K562 (cell line): ENCODE data around the gene CYB5B. TPM values are rescaled to one million over a fixed set of nuclear protein-coding genes. Genes with fewer than 3 reads are reported as not detected.

Source experiments
- ATAC-seq: fragments of 200-7000 bp; cut with Tn5 transposase; 3 replicates; pipeline ENCODE4 v1.9.1; 2020; ENCODE audit warnings: moderate library complexity
- BruUV-seq: library from RNA; stranded (reverse); fragments of 400-500 nt; replicated peaks from 2 replicates; lab custom pipeline; 2021; lab: Mats Ljungman, UMichigan
- CTCF ChIA-PET: fragments of 300-600 bp; formaldehyde crosslinking; extraction: SDS; loops from one replicate; lab custom pipeline; 2021; ENCODE audit warnings: low intra/inter-chr PET ratio; lab: Yijun Ruan, JAX
- POLR2A ChIA-PET: fragments of 300-600, 350-650 bp; sonication (Branson Sonifier 250); formaldehyde crosslinking; extraction: SDS; loops from one replicate; lab custom pipeline; 2021; ENCODE audit warnings: antibody characterized with exemption, inconsistent platforms; lab: Yijun Ruan, JAX
- DNase-seq, 4 experiments: peaks; one replicate each; pipeline versions ENCODE4 v3.0.0 to v3.0.0-alpha.2; 2011 to 2018; ENCODE audit warnings: low spot score in 3 of 4, mixed read lengths in 3 of 4; ENCODE audit errors: extremely low read depth in 1 of 4
- FAIRE-seq: peaks from 2 replicates; lab custom pipeline; 2011; peaks lifted over from hg19 to GRCh38; lab: Jason Lieb, UNC
- H2AFZ ChIP-seq: 2 replicates; pipeline ENCODE4 v1.6.0; 2011; ENCODE audit warnings: low read depth, low read length, control low read depth, inconsistent platforms
- H3K27ac ChIP-seq: fragments of 200-600 bp; 3 replicates; pipeline ENCODE4 v1.8.0; 2011; ENCODE audit warnings: low read depth, mild to moderate bottlenecking, control low read depth, inconsistent platforms, low read length, moderate library complexity, mixed read lengths; ENCODE audit errors: extremely low read depth
- H3K27me3 ChIP-seq, 2 experiments: fragments of 300-600 bp in 1 of 2; 2 replicates in 1 of 2; 3 replicates in 1 of 2; pipeline versions ENCODE4 v1.6.0 to v1.8.0; 2011; ENCODE audit warnings: inconsistent platforms in 2 of 2, low read length in 2 of 2, mild to moderate bottlenecking in 1 of 2, mixed read lengths in 1 of 2, moderate library complexity in 1 of 2; ENCODE audit not compliant: control insufficient read depth in 2 of 2, insufficient read depth in 2 of 2
- H3K36me3 ChIP-seq: fragments of 300-600 bp; 3 replicates; pipeline ENCODE4 v1.8.0; 2011; ENCODE audit warnings: mild to moderate bottlenecking, low read length, inconsistent platforms; ENCODE audit not compliant: control insufficient read depth, insufficient read depth
- H3K4me1 ChIP-seq, 2 experiments: fragments of 200-600 bp in 1 of 2; replicated peaks in 1 of 2; 2 replicates in 1 of 2; 3 replicates in 1 of 2; pipeline versions ENCODE4 v1.5.1 to v1.8.0; 2011; ENCODE audit warnings: inconsistent platforms in 2 of 2, low read length in 2 of 2, mild to moderate bottlenecking in 1 of 2, mixed read lengths in 1 of 2, moderate library complexity in 1 of 2; ENCODE audit not compliant: control insufficient read depth in 2 of 2, insufficient read depth in 2 of 2
- H3K4me2 ChIP-seq: 2 replicates; pipeline ENCODE4 v1.6.1; 2011; ENCODE audit warnings: low read length, control low read depth, inconsistent platforms, mixed read lengths; ENCODE audit not compliant: insufficient read depth
- H3K4me3 ChIP-seq: fragments of 200-600 bp; sonication (generic), shearing (Covaris generic); 2 replicates; pipeline ENCODE4 v1.5.1; 2016; ENCODE audit warnings: control low read depth, inconsistent platforms
- H3K79me2 ChIP-seq: fragments of 200-600 bp; 3 replicates; pipeline ENCODE4 v1.8.0; 2011; ENCODE audit warnings: low read length, inconsistent platforms; ENCODE audit not compliant: control insufficient read depth, insufficient read depth
- H3K9ac ChIP-seq, 2 experiments: 2 replicates each; pipeline versions ENCODE4 v1.6.0 to v1.6.1; 2011; ENCODE audit warnings: low read depth in 2 of 2, low read length in 2 of 2, control low read depth in 1 of 2, inconsistent platforms in 1 of 2, mild to moderate bottlenecking in 1 of 2, mixed read lengths in 1 of 2; ENCODE audit not compliant: insufficient read depth in 1 of 2
- H3K9me1 ChIP-seq: one replicate; pipeline ENCODE4 v1.6.0; 2011; ENCODE audit warnings: inconsistent platforms, mild to moderate bottlenecking, low read length, moderate library complexity; ENCODE audit not compliant: control insufficient read depth, insufficient read depth
- H3K9me3 ChIP-seq: replicated peaks from 2 replicates; pipeline ENCODE4 v1.5.1; 2011; ENCODE audit warnings: low read depth, low read length, inconsistent platforms; ENCODE audit not compliant: control insufficient read depth, insufficient read depth
- H4K20me1 ChIP-seq: replicated peaks from 2 replicates; pipeline ENCODE4 v1.6.1; 2011; ENCODE audit warnings: low read length, inconsistent platforms, mixed read lengths; ENCODE audit not compliant: control insufficient read depth, insufficient read depth
- C11orf30 ChIP-seq: fragments of 450-650 bp; IDR thresholded peaks from 2 replicates; pipeline ENCODE4 v1.6.1; 2016; ENCODE audit warnings: low read depth, mild to moderate bottlenecking
- MAFF ChIP-seq: IDR thresholded peaks from 2 replicates; pipeline ENCODE4 v1.6.1; 2012; ENCODE audit warnings: low read length, improper control_type of control experiment
- MAFG ChIP-seq: fragments of 450-650 bp; conservative IDR thresholded peaks from 2 replicates; pipeline ENCODE4 v1.6.1; 2016; ENCODE audit warnings: missing genetic modification characterization, missing compliant biosample characterization
- MAFK ChIP-seq: IDR thresholded peaks from 2 replicates; pipeline ENCODE4 v1.6.1; 2011; ENCODE audit warnings: low read length, improper control_type of control experiment
- MTA3 ChIP-seq: fragments of 450-650 bp; formaldehyde crosslinking; IDR thresholded peaks from 2 replicates; pipeline ENCODE4 v1.6.1; 2017; ENCODE audit warnings: mild to moderate bottlenecking, borderline replicate concordance
- ZNF24 ChIP-seq: fragments of 450-650 bp; IDR thresholded peaks from 2 replicates; pipeline ENCODE4 v1.6.1; 2016
- ZNF311 ChIP-seq: fragments of 250-450 bp; sonication (Bioruptor Pico); IDR thresholded peaks from 2 replicates; pipeline ENCODE4 v1.4.0; 2020; ENCODE audit warnings: mild to moderate bottlenecking, moderate library complexity
- ZNF316 ChIP-seq: fragments of 450-650 bp; IDR thresholded peaks from 2 replicates; pipeline ENCODE4 v1.6.1; 2016
- ZNF778 ChIP-seq: fragments of 450-650 bp; formaldehyde crosslinking; IDR thresholded peaks from 2 replicates; pipeline ENCODE4 v1.4.0; 2020; ENCODE audit warnings: mild to moderate bottlenecking, moderate library complexity
- WGBS: fragments of 100-300 bp; shearing (Covaris generic); methylation state at CpG from one replicate; pipeline ENCODE4 v1.1.6; 2016; ENCODE audit warnings: low coverage, mixed read lengths; ENCODE audit not compliant: insufficient coverage; ENCODE audit errors: missing lambda C conversion rate; 5-methylcytosine and 5-hydroxymethylcytosine counted together
- in situ Hi-C: fragments of 300-500 bp; cut with MboI; formaldehyde crosslinking; loops from 4 replicates; pipeline ENCODE4 v1.15.0; 2018; ENCODE audit warnings: inconsistent platforms, mixed read lengths
- intact Hi-C: fragments of 100-400 bp; cut with micrococcal nuclease; formaldehyde crosslinking; loops from 2 replicates; pipeline ENCODE4 v1.14.2; 2022
- polyA plus RNA-seq, 8 experiments: library from polyadenylated mRNA; depleted of rRNA in 4 of 8; stranded (reverse) in 5 of 8; unstranded in 3 of 8; fragments of >200 nt; fragmentation: Nextera tagmentation in 2 of 8; fragmentation: Illumina TruSeq in 1 of 8; extraction: Ambion mirVana in 2 of 8; extraction: Trizol in 1 of 8; gene quantifications; 2 replicates each; pipeline versions ENCODE4 v1.2.1 to v1.2.3, GENCODE V29; 2011 to 2014; ENCODE audit warnings: inconsistent platforms in 1 of 8, missing spikeins in 1 of 8
- total RNA-seq, 7 experiments: library from RNA; depleted of rRNA in 6 of 7; stranded (reverse); fragments of >200 nt in 6 of 7; fragmentation: Illumina TruSeq in 2 of 7; extraction: Trizol in 2 of 7; gene quantifications; 2 replicates each; pipeline versions ENCODE4 v1.2.1 to v1.2.3, GENCODE V29; 2011 to 2021; ENCODE audit warnings: low replicate concordance in 1 of 7

Gene CYB5B
- total and polyA plus RNA-seq, 9 of the 15 experiments (the other 6 are each of a cell fraction or from before 2014, with no cell fraction given): 29.9 to 274 (median 136) TPM

DNA sequence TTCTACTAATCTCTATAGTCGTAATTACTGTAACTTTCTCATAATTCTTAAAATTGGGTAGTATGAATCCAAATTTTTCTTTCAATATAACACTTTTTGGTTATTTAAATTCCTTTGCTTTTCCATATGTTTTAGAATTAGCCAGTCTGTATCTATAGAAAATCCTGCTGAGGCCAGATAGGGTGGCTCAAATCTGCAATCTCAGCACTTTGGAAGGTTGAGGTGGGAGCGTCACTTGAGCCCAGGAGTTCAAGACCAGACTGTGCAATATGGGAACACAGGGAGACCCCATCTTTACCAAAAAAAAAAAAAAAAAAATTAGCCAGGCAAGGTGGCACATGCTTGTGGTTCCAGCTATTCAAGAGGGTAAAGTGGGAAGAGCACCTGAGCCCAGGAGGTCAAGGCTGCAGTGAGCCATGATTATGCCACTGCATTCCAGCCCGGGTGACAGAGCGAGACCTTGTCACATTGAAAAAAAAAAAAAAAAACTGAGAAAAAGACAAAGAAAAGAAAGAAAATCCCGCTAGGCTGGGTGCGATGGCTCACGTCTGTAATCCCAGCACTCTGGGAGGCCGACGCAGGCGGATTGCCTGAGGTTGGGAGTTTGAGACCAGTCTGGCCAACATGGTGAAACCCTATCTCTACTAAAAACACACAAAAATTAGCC lies 47.9 kb upstream of the CYB5B start:
- 96% methylated on average over 9 of the region's 10 CpGs for WGBS
- intact Hi-C loops (no loop called here), in situ Hi-C loops (no loop called here)
- Histone ChIP-seq H4K20me1 (no peaks in the 10 kb centered on the region), H3K27ac (no peak overlapping the region), H3K79me2 (peaks cover 9% of the 10 kb centered on the region; the same call in 2 of the 3 replicates), H3K9me1 (no peaks in the 10 kb centered on the region), H3K36me3 (peaks cover 80% of the 10 kb centered on the region; the same call in 2 of the 3 replicates), H3K4me3 (no peak overlapping the region), H3K4me2 (no peak overlapping the region), H3K9me3 (no peaks in the 10 kb centered on the region), H3K9ac (no peak overlapping the region), H3K4me1 (no peaks in the 10 kb centered on the region), H3K27me3 (no peaks in the 10 kb centered on the region), H2AFZ (no peak overlapping the region)
- ChIA-PET POLR2A (interaction anchor here (0.6 to 1.5 kb wide), 4 partner anchors 7 to 22 kb away, joined by 3 to 4 read pairs (median 4); no protein-coding TSS in a partner anchor), CTCF (no interaction called here)
- BruUV-seq: no TSS peak
- no peak for FAIRE-seq
- TF ChIP-seq MAFK (peak; percentile 81), ZNF24 (no peak), MAFG (tag) (peak; percentile 75), ZNF311 (CRISPR knock-in tag) (no peak), ZNF778 (no peak), MAFF (peak; percentile 80), MTA3 (no peak), C11orf30 (peak; percentile 81), ZNF316 (peak; percentile 90)
- no peak for DNase-seq
- no peak for ATAC-seq
